GM23338 (cell line): ENCODE measurements around the gene DNTTIP2.
"Not testable (repeated sequence)": the region's sequence is repeated elsewhere in the genome, so short reads cannot be mapped to it uniquely, and the experiment has no call there.

Experiments used
- EZH2 ChIP-seq: fragments of 200-600 bp; sonication (generic); IDR thresholded peaks from one replicate; pipeline ENCODE4 v1.8.0; 2017; ENCODE audit warnings: antibody characterized with exemption, mild to moderate bottlenecking, low read depth; ENCODE audit not compliant: unreplicated experiment
- EZH2phosphoT487 ChIP-seq: fragments of 200-600 bp; sonication (generic); IDR thresholded peaks from one replicate; pipeline ENCODE4 v1.8.1; 2018; ENCODE audit warnings: antibody characterized with exemption; ENCODE audit not compliant: unreplicated experiment
- JUNB ChIP-seq: IDR thresholded peaks from one replicate; pipeline ENCODE4 v1.6.1; 2016; ENCODE audit warnings: antibody characterized with exemption; ENCODE audit not compliant: unreplicated experiment
- POLR2AphosphoS5 ChIP-seq: IDR thresholded peaks from 2 replicates; pipeline ENCODE4 v1.6.1; 2016; ENCODE audit warnings: antibody characterized with exemption, low read depth
- STAT1 ChIP-seq: IDR thresholded peaks from one replicate; pipeline ENCODE4 v1.6.1; 2016; ENCODE audit warnings: antibody characterized with exemption; ENCODE audit not compliant: unreplicated experiment
- TF ChIP-seq, protein P1 (sequence below): IDR thresholded peaks from one replicate; pipeline ENCODE4 v1.6.1; 2018; ENCODE audit warnings: antibody characterized with exemption; ENCODE audit not compliant: unreplicated experiment
- TF ChIP-seq, protein P2 (sequence below), 2 experiments: fragments of 200-600 bp in 1 of 2; sonication (generic) in 1 of 2; conservative IDR thresholded peaks; 2 replicates each; pipeline versions ENCODE4 v1.5.1 to v1.6.1; 2016 to 2017; ENCODE audit warnings: antibody characterized with exemption in 2 of 2, low read depth in 2 of 2, mild to moderate bottlenecking in 2 of 2, moderate library complexity in 1 of 2

DNA sequence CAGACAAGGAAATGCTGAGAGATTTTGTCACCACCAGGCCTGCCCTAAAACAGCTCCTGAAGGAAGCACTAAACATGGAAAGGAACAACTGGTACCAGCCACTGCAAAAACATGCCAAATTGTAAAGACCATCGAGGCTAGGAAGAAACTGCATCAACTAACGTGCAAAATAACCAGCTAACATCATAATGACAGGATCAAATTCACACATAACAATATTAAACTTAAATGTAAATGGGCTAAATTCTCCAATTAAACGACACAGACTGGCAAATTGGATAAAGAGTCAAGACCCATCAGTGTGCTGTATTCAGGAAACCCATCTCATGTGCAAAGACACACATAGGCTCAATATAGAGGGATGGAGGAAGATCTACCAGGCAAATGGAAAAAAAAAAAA, 21.4 kb downstream of the DNTTIP2 start:
- TF ChIP-seq, protein P1, sequence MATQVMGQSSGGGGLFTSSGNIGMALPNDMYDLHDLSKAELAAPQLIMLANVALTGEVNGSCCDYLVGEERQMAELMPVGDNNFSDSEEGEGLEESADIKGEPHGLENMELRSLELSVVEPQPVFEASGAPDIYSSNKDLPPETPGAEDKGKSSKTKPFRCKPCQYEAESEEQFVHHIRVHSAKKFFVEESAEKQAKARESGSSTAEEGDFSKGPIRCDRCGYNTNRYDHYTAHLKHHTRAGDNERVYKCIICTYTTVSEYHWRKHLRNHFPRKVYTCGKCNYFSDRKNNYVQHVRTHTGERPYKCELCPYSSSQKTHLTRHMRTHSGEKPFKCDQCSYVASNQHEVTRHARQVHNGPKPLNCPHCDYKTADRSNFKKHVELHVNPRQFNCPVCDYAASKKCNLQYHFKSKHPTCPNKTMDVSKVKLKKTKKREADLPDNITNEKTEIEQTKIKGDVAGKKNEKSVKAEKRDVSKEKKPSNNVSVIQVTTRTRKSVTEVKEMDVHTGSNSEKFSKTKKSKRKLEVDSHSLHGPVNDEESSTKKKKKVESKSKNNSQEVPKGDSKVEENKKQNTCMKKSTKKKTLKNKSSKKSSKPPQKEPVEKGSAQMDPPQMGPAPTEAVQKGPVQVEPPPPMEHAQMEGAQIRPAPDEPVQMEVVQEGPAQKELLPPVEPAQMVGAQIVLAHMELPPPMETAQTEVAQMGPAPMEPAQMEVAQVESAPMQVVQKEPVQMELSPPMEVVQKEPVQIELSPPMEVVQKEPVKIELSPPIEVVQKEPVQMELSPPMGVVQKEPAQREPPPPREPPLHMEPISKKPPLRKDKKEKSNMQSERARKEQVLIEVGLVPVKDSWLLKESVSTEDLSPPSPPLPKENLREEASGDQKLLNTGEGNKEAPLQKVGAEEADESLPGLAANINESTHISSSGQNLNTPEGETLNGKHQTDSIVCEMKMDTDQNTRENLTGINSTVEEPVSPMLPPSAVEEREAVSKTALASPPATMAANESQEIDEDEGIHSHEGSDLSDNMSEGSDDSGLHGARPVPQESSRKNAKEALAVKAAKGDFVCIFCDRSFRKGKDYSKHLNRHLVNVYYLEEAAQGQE: not testable (repeated sequence)
- TF ChIP-seq, protein P2, sequence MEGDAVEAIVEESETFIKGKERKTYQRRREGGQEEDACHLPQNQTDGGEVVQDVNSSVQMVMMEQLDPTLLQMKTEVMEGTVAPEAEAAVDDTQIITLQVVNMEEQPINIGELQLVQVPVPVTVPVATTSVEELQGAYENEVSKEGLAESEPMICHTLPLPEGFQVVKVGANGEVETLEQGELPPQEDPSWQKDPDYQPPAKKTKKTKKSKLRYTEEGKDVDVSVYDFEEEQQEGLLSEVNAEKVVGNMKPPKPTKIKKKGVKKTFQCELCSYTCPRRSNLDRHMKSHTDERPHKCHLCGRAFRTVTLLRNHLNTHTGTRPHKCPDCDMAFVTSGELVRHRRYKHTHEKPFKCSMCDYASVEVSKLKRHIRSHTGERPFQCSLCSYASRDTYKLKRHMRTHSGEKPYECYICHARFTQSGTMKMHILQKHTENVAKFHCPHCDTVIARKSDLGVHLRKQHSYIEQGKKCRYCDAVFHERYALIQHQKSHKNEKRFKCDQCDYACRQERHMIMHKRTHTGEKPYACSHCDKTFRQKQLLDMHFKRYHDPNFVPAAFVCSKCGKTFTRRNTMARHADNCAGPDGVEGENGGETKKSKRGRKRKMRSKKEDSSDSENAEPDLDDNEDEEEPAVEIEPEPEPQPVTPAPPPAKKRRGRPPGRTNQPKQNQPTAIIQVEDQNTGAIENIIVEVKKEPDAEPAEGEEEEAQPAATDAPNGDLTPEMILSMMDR (conservative IDR thresholded peaks at IDR 0.05; ENCODE audit: low read depth in 2 of 2): not testable (repeated sequence)
- not testable (repeated sequence) for TF ChIP-seq POLR2AphosphoS5, EZH2, JUNB, EZH2phosphoT487, STAT1
